ENCODE results near the gene WWTR1.

The WWTR1 gene

DNA sequence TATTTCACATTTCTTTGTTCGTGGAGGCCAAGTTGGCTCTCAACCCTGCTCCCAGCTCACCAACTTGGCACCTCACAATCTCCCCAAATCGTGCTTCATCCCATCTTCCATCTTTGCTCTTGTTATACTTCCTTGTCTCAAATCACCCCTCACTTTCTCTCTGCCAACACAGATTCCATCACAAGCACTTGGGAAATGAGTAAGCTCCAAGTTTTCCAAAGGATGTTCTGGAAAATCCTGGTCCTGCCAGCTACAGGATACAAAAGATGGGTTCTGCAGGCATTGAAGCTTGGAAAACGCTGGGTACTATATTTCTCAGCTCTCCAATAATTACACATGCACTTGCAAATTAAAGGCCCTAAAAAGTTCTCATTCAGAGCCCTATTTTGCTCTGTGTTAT lies 187.4 kb downstream of the WWTR1 start:
- DNase-seq (ENCODE audit: low read depth), result no peak

DNA sequence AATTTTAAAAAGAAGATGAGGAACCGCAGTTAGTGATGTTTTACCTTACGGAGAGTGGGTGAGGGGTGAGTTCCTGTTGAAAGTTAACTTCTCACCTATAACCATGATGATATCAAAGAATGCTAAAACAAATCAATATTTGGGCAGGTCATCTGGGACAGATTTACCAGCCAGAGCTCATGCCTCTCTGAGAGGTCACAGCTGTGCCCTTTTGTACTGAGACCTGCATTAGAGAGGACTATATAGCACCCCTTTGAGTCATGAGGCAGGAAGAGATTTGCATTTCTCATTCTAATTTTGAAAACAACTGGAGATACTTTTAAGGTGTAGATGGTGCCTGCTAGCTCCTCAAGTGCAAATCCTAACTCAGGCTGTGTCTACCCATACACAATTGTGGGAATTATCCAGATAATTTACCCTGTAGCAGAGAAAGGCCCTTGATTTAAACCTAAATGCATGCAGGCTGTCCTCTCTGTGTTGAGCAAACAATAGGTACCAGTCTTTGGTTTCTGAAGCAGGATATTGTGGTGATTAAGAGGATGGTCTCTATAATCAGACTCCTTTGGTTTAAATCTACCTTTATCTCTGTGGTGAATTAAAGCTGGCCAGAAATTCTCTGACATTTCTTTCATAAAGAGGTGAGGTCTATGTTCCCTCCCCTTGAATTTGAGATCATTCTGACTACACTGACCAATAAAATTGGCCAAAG lies 189.2 kb downstream of the WWTR1 start:
- no peak for DNase-seq (ENCODE audit: low read depth)
